Lung (tissue), 12 donors: ENCODE results near the gene GABRG3. TPM values are rescaled to one million over a fixed set of nuclear protein-coding genes. Genes with fewer than 3 reads are reported as not detected.

ENCODE experiments used
- ATAC-seq: fragments of 200-7000 bp; cut with Tn5 transposase; one replicate; pipeline ENCODE4 v1.9.1; 2020; ENCODE audit warnings: moderate number of reproducible peaks; ENCODE audit not compliant: insufficient read depth, low FRiP score
- DNase-seq, 3 donors: peaks; one replicate each; pipeline ENCODE4 v3.0.0-alpha.2; 2013 to 2017
- H3K27ac ChIP-seq, 2 donors: one replicate each; pipeline ENCODE4 v1.5.1; 2013; ENCODE audit warnings: mild to moderate bottlenecking in 2 of 2, moderate library complexity in 2 of 2, control low read depth in 1 of 2, inconsistent platforms in 1 of 2, low read depth in 1 of 2, low read length in 1 of 2
- H3K27me3 ChIP-seq, 3 donors: one replicate each; pipeline ENCODE4 v1.5.1; 2013; ENCODE audit warnings: low read length in 2 of 3; ENCODE audit not compliant: control insufficient read depth in 3 of 3, insufficient read depth in 3 of 3
- H3K36me3 ChIP-seq, 4 donors: one replicate each; pipeline ENCODE4 v1.5.1; 2013; ENCODE audit warnings: low read length in 4 of 4, mild to moderate bottlenecking in 1 of 4, moderate library complexity in 1 of 4; ENCODE audit not compliant: control insufficient read depth in 4 of 4, insufficient read depth in 4 of 4
- H3K4me1 ChIP-seq, 5 donors: one replicate each; pipeline ENCODE4 v1.5.1; 2013; ENCODE audit warnings: low read length in 5 of 5, mild to moderate bottlenecking in 2 of 5, moderate library complexity in 1 of 5; ENCODE audit not compliant: control insufficient read depth in 5 of 5, insufficient read depth in 5 of 5
- H3K4me3 ChIP-seq: one replicate; pipeline ENCODE4 v1.5.1; 2013; ENCODE audit warnings: mild to moderate bottlenecking, control low read depth, moderate library complexity
- H3K9ac ChIP-seq, 2 donors: one replicate each; pipeline ENCODE4 v1.5.1; 2013; ENCODE audit warnings: low read length in 2 of 2, control low read depth in 1 of 2; ENCODE audit not compliant: insufficient read depth in 1 of 2
- H3K9me3 ChIP-seq, 4 donors: one replicate each; pipeline ENCODE4 v1.5.1; 2013; ENCODE audit warnings: low read length in 3 of 4, mild to moderate bottlenecking in 1 of 4, moderate library complexity in 1 of 4; ENCODE audit not compliant: control insufficient read depth in 4 of 4, insufficient read depth in 3 of 4
- CTCF ChIP-seq: IDR thresholded peaks from 2 replicates; pipeline ENCODE4 v1.5.1; 2012; ENCODE audit warnings: mild to moderate bottlenecking; ENCODE audit errors: control extremely low read depth, extremely low read depth
- WGBS, 2 donors: extraction: QIAGEN DNeasy Blood & Tissue Kit; methylation state at CpG; one replicate each; pipeline ENCODE4 v1.1.7; 2013; 5-methylcytosine and 5-hydroxymethylcytosine counted together
- polyA plus RNA-seq, 2 donors: library from polyadenylated mRNA; stranded (reverse); fragments of 200-250 nt; gene quantifications; one replicate each; pipeline ENCODE4 v1.2.1, GENCODE V29; 2013
- total RNA-seq, 2 donors: library from RNA; depleted of rRNA in 1 of 2; stranded (reverse); fragments of >200 nt in 1 of 2; gene quantifications; one replicate each; pipeline ENCODE4 v1.2.1, GENCODE V29; 2014 to 2021
- donor health status: control.
- donor health status: control.
- donor health status: Bipolar disorder and iron deficiency.
- donor health status: healthy.
- donor health status: DM: yes; HTN: yes; CAD: no.

GABRG3 gene
- total and polyA plus RNA-seq, 4 donors, result 16.9 TPM; not detected in 3

GRCh38 chr15:27324886-27325615, 354.1 kb downstream of the GABRG3 start:
- no peak for TF ChIP-seq CTCF
- ATAC-seq, result no peak

GRCh38 chr15:27327467-27328025, 356.6 kb downstream of the GABRG3 start:
- H3K4me1 ChIP-seq, result peaks cover 0 to 22% (median 0%) of the 10 kb centered on the region in 5 donors
- no peak for DNase-seq
- WGBS, 2 donors, result 78 to 83% methylated on average over 8 of the region's 8 CpGs

More at GRCh38 chr15:27324886-27325615, 354.1 kb downstream of the GABRG3 start:
- no peak for DNase-seq
- H3K27ac ChIP-seq, result no peak overlapping the region
- no peaks in the 10 kb centered on the region for H3K36me3 ChIP-seq
- H3K27me3 ChIP-seq, result no peaks in the 10 kb centered on the region
- H3K9ac ChIP-seq, result no peak overlapping the region
- WGBS, 2 donors, result 81 to 83% methylated on average over 4 of the region's 4 CpGs
- H3K4me3 ChIP-seq, result no peak overlapping the region
- H3K4me1 ChIP-seq, result peaks cover 0 to 22% (median 0%) of the 10 kb centered on the region in 5 donors
- peaks cover 0 to 4% (median 0%) of the 10 kb centered on the region in 4 donors for H3K9me3 ChIP-seq

GRCh38 chr15:27328186-27328585, 357.2 kb downstream of the GABRG3 start:
- no peak overlapping the region for H3K27ac ChIP-seq
- H3K9me3 ChIP-seq, result peaks cover 0 to 4% (median 0%) of the 10 kb centered on the region in 4 donors
- no peaks in the 10 kb centered on the region for H3K36me3 ChIP-seq
- no peak overlapping the region for H3K4me3 ChIP-seq
- 59 to 63% methylated on average over 7 of the region's 7 CpGs for WGBS, 2 donors
- H3K27me3 ChIP-seq, result no peaks in the 10 kb centered on the region
- TF ChIP-seq CTCF, result no peak
- peak; percentile 57 to 80 (median 78) for DNase-seq
- H3K9ac ChIP-seq, result no peak overlapping the region
- H3K4me1 ChIP-seq, result peaks cover 0 to 22% (median 0%) of the 10 kb centered on the region in 5 donors
- ATAC-seq, result no peak

More at GRCh38 chr15:27327467-27328025, 356.6 kb downstream of the GABRG3 start:
- Histone ChIP-seq H3K9ac (no peak overlapping the region), H3K4me3 (no peak overlapping the region), H3K36me3 (no peaks in the 10 kb centered on the region), H3K9me3 (peaks cover 0 to 4% (median 0%) of the 10 kb centered on the region in 4 donors), H3K27ac (no peak overlapping the region), H3K27me3 (no peaks in the 10 kb centered on the region)
- TF ChIP-seq CTCF, result no peak
- no peak for ATAC-seq
